HEK293 (cell line): ENCODE data around the gene PRXL2C.

Experiments
- CTCF ChIA-PET: fragments of 350-600 bp; formaldehyde crosslinking; extraction: SDS; loops from one replicate; lab custom pipeline; 2021; ENCODE audit warnings: antibody characterized with exemption; lab: Yijun Ruan, JAX
- POLR2A ChIA-PET: fragments of 300-600 bp; formaldehyde crosslinking; extraction: SDS; loops from one replicate; lab custom pipeline; 2020; ENCODE audit warnings: antibody characterized with exemption, inconsistent platforms; lab: Yijun Ruan, JAX
- H3K27ac ChIP-seq: fragments of 200-500 bp; sonication (Bioruptor generic); 2 replicates; pipeline ENCODE4 v1.5.1; 2014; ENCODE audit warnings: low read depth, low read length, control low read depth, inconsistent platforms; ENCODE audit errors: extremely low read depth
- H3K36me3 ChIP-seq, 2 experiments: fragments of 200-500 bp in 1 of 2; sonication (Bioruptor generic) in 1 of 2; 1 replicate in 1 of 2; 2 replicates in 1 of 2; pipeline ENCODE4 v1.5.1; 2014 to 2017; ENCODE audit warnings: inconsistent platforms in 2 of 2, low read length in 2 of 2; ENCODE audit not compliant: control insufficient read depth in 2 of 2, insufficient read depth in 1 of 2
- H3K4me1 ChIP-seq: fragments of 200-500 bp; sonication (Bioruptor generic); 2 replicates; pipeline ENCODE4 v1.5.1; 2014; ENCODE audit warnings: mild to moderate bottlenecking, low read length, inconsistent platforms; ENCODE audit not compliant: control insufficient read depth, insufficient read depth
- H3K4me3 ChIP-seq: 2 replicates; pipeline ENCODE4 v1.5.1; 2011; ENCODE audit warnings: low read depth, mild to moderate bottlenecking, control low read depth, low read length, moderate library complexity
- H3K9me3 ChIP-seq: fragments of 200-500 bp; sonication (Bioruptor generic); 2 replicates; pipeline ENCODE4 v1.5.1; 2014; ENCODE audit warnings: low read depth, low read length, inconsistent platforms; ENCODE audit not compliant: control insufficient read depth, insufficient read depth
- GLI4 ChIP-seq: fragments of 450-650 bp; formaldehyde crosslinking; IDR thresholded peaks from 2 replicates; pipeline ENCODE4 v1.5.1; 2016; ENCODE audit warnings: missing biosample characterization, missing genetic modification characterization
- GLIS1 ChIP-seq: fragments of 450-650 bp; formaldehyde crosslinking; IDR thresholded peaks from 2 replicates; pipeline ENCODE4 v1.5.1; 2016; ENCODE audit warnings: missing biosample characterization, missing genetic modification characterization
- HOXD13 ChIP-seq: sonication (generic); formaldehyde crosslinking; IDR thresholded peaks from 2 replicates; pipeline ENCODE4 v1.8.0; 2022; ENCODE audit warnings: missing genetic modification reagents, borderline replicate concordance
- WT1 ChIP-seq: fragments of 450-650 bp; formaldehyde crosslinking; IDR thresholded peaks from 2 replicates; pipeline ENCODE4 v1.5.1; 2016; ENCODE audit warnings: missing biosample characterization, missing genetic modification characterization
- ZFP3 ChIP-seq: fragments of 450-650 bp; formaldehyde crosslinking; IDR thresholded peaks from 2 replicates; pipeline ENCODE4 v1.5.1; 2016; ENCODE audit warnings: low read depth, missing biosample characterization, missing genetic modification characterization
- ZNF114 ChIP-seq: fragments of 450-650 bp; formaldehyde crosslinking; IDR thresholded peaks from 2 replicates; pipeline ENCODE4 v1.5.0; 2017; ENCODE audit warnings: missing biosample characterization, missing genetic modification characterization
- ZNF221 ChIP-seq: fragments of 450-650 bp; formaldehyde crosslinking; IDR thresholded peaks from 2 replicates; pipeline ENCODE4 v1.5.1; 2017; ENCODE audit warnings: missing biosample characterization, missing genetic modification characterization, borderline replicate concordance
- ZNF223 ChIP-seq: fragments of 450-650 bp; formaldehyde crosslinking; IDR thresholded peaks from 2 replicates; pipeline ENCODE4 v1.5.1; 2016; ENCODE audit warnings: missing biosample characterization, missing genetic modification characterization
- ZNF37A ChIP-seq: fragments of 450-650 bp; IDR thresholded peaks from 2 replicates; pipeline ENCODE4 v1.5.1; 2018; ENCODE audit warnings: missing biosample characterization, missing genetic modification characterization
- ZNF404 ChIP-seq: fragments of 450-650 bp; formaldehyde crosslinking; IDR thresholded peaks from 2 replicates; pipeline ENCODE4 v1.5.1; 2017; ENCODE audit warnings: missing biosample characterization, missing genetic modification characterization
- ZNF654 ChIP-seq: fragments of 450-650 bp; formaldehyde crosslinking; IDR thresholded peaks from 2 replicates; pipeline ENCODE4 v1.5.1; 2016; ENCODE audit warnings: low read depth, missing biosample characterization, missing genetic modification characterization
- ZNF747 ChIP-seq: fragments of 450-650 bp; formaldehyde crosslinking; IDR thresholded peaks from 2 replicates; pipeline ENCODE4 v1.5.1; 2016; ENCODE audit warnings: missing biosample characterization, missing genetic modification characterization
- ZNF837 ChIP-seq: fragments of 450-650 bp; formaldehyde crosslinking; IDR thresholded peaks from 2 replicates; pipeline ENCODE4 v1.5.1; 2016; ENCODE audit warnings: missing biosample characterization, missing genetic modification characterization
- ZSCAN30 ChIP-seq: fragments of 450-650 bp; IDR thresholded peaks from 2 replicates; pipeline ENCODE4 v1.5.1; 2018; ENCODE audit warnings: missing biosample characterization, mild to moderate bottlenecking, missing genetic modification characterization, moderate library complexity
- TF ChIP-seq, protein P1 (sequence below): fragments of 450-650 bp; formaldehyde crosslinking; IDR thresholded peaks from 2 replicates; pipeline ENCODE4 v1.5.1; 2016; ENCODE audit warnings: missing biosample characterization, missing genetic modification characterization
- TF ChIP-seq, protein P2 (sequence below): fragments of 450-650 bp; formaldehyde crosslinking; IDR thresholded peaks from 2 replicates; pipeline ENCODE4 v1.5.1; 2016; ENCODE audit warnings: missing biosample characterization, missing genetic modification characterization
- TF ChIP-seq, protein P3 (sequence below): fragments of 450-650 bp; formaldehyde crosslinking; IDR thresholded peaks from 2 replicates; pipeline ENCODE4 v1.5.1; 2016; ENCODE audit warnings: missing biosample characterization, missing genetic modification characterization, borderline replicate concordance
- TF ChIP-seq, protein P4 (sequence below): fragments of 450-650 bp; formaldehyde crosslinking; conservative IDR thresholded peaks from 2 replicates; pipeline ENCODE4 v1.5.1; 2016; ENCODE audit warnings: low read depth, missing biosample characterization, missing genetic modification characterization
- TF ChIP-seq, protein P5 (sequence below): fragments of 450-650 bp; formaldehyde crosslinking; IDR thresholded peaks from 2 replicates; pipeline ENCODE4 v1.5.1; 2016; ENCODE audit warnings: missing biosample characterization, missing genetic modification characterization

PRXL2C gene, protein sequence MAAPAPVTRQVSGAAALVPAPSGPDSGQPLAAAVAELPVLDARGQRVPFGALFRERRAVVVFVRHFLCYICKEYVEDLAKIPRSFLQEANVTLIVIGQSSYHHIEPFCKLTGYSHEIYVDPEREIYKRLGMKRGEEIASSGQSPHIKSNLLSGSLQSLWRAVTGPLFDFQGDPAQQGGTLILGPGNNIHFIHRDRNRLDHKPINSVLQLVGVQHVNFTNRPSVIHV

DNA sequence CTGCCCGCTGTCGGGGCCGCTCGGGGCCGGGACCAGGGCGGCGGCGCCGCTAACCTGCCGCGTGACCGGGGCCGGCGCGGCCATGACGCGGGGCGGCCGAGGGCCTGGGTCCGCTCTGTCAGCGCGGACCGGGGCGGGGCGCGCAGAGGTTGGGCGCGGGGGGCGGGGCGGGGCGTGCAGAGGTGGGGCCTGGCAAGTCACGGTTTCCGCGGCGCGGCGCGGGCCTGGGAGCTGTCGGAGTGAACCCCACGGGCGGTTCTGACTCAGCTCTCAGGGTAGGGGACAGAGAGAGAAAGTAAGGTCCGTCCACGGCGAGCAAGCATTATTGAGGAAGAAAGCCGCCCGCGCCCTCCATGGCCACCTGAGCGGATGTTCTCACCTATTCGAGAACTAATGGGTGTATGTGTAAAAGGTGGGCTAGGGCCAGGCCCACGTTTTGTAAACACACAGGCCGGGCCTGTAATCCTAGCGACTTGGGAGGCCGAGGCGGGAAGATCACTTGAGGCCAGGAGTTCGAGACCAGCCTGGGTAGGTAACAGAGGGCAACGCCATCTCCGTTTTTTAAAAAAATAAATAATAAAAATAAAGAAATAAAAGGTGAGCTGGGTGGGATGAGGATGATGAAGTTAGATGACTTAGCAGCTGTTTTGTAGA lies at the start of gene PRXL2C:
Gene PRXL2C, minus strand, starts transcription at position 120 of the 654 bp plus-strand sequence. Its CDS starts 36 bp downstream, at position 84.
- H3K27ac ChIP-seq = peak within 1 kb of the TSS; percentile 89
- no peaks in the 10 kb centered on the region for H3K4me1 ChIP-seq
- peaks cover 7 to 15% of the 10 kb centered on the region in 2 experiments for H3K36me3 ChIP-seq
- ChIA-PET CTCF (interaction anchor here (0.6 to 4.0 kb wide), 3 partner anchors 12 to 848 kb away, joined by 3 to 34 read pairs (median 4); no protein-coding TSS in a partner anchor), POLR2A (no interaction called here)
- H3K9me3 ChIP-seq = no peaks in the 10 kb centered on the region
- H3K4me3 ChIP-seq = peak within 1 kb of the TSS; percentile 66
- TF ChIP-seq HOXD13 (CRISPR knock-in tag) (no peak), ZNF747 (tag by site-specific recombination) (no peak), ZFP3 (tag by site-specific recombination) (no peak), ZNF837 (no peak), ZNF223 (tag by site-specific recombination) (no peak), GLI4 (no peak), ZSCAN30 (tag by site-specific recombination) (no peak), ZNF37A (tag by site-specific recombination) (no peak), ZNF404 (tag by site-specific recombination) (no peak), ZNF114 (tag by site-specific recombination) (no peak), ZNF221 (no peak), GLIS1 (tag by site-specific recombination) (peak; percentile 50; the same call in 1 of the 2 replicates), WT1 (tag by site-specific recombination) (no peak), ZNF654 (no peak)
- TF ChIP-seq, protein P1, sequence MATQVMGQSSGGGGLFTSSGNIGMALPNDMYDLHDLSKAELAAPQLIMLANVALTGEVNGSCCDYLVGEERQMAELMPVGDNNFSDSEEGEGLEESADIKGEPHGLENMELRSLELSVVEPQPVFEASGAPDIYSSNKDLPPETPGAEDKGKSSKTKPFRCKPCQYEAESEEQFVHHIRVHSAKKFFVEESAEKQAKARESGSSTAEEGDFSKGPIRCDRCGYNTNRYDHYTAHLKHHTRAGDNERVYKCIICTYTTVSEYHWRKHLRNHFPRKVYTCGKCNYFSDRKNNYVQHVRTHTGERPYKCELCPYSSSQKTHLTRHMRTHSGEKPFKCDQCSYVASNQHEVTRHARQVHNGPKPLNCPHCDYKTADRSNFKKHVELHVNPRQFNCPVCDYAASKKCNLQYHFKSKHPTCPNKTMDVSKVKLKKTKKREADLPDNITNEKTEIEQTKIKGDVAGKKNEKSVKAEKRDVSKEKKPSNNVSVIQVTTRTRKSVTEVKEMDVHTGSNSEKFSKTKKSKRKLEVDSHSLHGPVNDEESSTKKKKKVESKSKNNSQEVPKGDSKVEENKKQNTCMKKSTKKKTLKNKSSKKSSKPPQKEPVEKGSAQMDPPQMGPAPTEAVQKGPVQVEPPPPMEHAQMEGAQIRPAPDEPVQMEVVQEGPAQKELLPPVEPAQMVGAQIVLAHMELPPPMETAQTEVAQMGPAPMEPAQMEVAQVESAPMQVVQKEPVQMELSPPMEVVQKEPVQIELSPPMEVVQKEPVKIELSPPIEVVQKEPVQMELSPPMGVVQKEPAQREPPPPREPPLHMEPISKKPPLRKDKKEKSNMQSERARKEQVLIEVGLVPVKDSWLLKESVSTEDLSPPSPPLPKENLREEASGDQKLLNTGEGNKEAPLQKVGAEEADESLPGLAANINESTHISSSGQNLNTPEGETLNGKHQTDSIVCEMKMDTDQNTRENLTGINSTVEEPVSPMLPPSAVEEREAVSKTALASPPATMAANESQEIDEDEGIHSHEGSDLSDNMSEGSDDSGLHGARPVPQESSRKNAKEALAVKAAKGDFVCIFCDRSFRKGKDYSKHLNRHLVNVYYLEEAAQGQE (tag by site-specific recombination) = no peak
- TF ChIP-seq, protein P2, sequence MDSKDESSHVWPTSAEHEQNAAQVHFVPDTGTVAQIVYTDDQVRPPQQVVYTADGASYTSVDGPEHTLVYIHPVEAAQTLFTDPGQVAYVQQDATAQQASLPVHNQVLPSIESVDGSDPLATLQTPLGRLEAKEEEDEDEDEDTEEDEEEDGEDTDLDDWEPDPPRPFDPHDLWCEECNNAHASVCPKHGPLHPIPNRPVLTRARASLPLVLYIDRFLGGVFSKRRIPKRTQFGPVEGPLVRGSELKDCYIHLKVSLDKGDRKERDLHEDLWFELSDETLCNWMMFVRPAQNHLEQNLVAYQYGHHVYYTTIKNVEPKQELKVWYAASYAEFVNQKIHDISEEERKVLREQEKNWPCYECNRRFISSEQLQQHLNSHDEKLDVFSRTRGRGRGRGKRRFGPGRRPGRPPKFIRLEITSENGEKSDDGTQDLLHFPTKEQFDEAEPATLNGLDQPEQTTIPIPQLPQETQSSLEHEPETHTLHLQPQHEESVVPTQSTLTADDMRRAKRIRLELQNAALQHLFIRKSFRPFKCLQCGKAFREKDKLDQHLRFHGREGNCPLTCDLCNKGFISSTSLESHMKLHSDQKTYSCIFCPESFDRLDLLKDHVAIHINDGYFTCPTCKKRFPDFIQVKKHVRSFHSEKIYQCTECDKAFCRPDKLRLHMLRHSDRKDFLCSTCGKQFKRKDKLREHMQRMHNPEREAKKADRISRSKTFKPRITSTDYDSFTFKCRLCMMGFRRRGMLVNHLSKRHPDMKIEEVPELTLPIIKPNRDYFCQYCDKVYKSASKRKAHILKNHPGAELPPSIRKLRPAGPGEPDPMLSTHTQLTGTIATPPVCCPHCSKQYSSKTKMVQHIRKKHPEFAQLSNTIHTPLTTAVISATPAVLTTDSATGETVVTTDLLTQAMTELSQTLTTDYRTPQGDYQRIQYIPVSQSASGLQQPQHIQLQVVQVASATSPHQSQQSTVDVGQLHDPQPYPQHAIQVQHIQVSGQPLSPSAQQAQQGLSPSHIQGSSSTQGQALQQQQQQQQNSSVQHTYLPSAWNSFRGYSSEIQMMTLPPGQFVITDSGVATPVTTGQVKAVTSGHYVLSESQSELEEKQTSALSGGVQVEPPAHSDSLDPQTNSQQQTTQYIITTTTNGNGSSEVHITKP (tag by site-specific recombination) = 0 out of 2 replicates have a peak, but pooled peaks have one; percentile 20
- TF ChIP-seq, protein P3, sequence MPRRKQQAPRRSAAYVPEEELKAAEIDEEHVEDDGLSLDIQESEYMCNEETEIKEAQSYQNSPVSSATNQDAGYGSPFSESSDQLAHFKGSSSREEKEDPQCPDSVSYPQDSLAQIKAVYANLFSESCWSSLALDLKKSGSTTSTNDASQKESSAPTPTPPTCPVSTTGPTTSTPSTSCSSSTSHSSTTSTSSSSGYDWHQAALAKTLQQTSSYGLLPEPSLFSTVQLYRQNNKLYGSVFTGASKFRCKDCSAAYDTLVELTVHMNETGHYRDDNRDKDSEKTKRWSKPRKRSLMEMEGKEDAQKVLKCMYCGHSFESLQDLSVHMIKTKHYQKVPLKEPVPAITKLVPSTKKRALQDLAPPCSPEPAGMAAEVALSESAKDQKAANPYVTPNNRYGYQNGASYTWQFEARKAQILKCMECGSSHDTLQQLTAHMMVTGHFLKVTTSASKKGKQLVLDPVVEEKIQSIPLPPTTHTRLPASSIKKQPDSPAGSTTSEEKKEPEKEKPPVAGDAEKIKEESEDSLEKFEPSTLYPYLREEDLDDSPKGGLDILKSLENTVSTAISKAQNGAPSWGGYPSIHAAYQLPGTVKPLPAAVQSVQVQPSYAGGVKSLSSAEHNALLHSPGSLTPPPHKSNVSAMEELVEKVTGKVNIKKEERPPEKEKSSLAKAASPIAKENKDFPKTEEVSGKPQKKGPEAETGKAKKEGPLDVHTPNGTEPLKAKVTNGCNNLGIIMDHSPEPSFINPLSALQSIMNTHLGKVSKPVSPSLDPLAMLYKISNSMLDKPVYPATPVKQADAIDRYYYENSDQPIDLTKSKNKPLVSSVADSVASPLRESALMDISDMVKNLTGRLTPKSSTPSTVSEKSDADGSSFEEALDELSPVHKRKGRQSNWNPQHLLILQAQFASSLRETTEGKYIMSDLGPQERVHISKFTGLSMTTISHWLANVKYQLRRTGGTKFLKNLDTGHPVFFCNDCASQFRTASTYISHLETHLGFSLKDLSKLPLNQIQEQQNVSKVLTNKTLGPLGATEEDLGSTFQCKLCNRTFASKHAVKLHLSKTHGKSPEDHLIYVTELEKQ (tag by site-specific recombination) = no peak
- TF ChIP-seq, protein P4, sequence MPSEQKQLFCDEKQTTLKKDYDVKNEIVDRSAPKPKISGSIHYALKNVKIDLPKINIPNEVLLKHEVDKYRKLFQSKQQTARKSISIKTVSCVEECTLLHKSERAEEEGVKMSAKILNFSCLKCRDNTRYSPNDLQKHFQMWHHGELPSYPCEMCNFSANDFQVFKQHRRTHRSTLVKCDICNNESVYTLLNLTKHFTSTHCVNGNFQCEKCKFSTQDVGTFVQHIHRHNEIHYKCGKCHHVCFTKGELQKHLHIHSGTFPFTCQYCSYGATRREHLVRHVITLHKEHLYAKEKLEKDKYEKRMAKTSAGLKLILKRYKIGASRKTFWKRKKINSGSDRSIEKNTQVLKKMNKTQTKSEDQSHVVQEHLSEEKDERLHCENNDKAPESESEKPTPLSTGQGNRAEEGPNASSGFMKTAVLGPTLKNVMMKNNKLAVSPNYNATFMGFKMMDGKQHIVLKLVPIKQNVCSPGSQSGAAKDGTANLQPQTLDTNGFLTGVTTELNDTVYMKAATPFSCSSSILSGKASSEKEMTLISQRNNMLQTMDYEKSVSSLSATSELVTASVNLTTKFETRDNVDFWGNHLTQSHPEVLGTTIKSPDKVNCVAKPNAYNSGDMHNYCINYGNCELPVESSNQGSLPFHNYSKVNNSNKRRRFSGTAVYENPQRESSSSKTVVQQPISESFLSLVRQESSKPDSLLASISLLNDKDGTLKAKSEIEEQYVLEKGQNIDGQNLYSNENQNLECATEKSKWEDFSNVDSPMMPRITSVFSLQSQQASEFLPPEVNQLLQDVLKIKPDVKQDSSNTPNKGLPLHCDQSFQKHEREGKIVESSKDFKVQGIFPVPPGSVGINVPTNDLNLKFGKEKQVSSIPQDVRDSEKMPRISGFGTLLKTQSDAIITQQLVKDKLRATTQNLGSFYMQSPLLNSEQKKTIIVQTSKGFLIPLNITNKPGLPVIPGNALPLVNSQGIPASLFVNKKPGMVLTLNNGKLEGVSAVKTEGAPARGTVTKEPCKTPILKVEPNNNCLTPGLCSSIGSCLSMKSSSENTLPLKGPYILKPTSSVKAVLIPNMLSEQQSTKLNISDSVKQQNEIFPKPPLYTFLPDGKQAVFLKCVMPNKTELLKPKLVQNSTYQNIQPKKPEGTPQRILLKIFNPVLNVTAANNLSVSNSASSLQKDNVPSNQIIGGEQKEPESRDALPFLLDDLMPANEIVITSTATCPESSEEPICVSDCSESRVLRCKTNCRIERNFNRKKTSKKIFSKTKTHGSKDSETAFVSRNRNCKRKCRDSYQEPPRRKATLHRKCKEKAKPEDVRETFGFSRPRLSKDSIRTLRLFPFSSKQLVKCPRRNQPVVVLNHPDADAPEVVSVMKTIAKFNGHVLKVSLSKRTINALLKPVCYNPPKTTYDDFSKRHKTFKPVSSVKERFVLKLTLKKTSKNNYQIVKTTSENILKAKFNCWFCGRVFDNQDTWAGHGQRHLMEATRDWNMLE (tag by site-specific recombination) = no peak
- TF ChIP-seq, protein P5, sequence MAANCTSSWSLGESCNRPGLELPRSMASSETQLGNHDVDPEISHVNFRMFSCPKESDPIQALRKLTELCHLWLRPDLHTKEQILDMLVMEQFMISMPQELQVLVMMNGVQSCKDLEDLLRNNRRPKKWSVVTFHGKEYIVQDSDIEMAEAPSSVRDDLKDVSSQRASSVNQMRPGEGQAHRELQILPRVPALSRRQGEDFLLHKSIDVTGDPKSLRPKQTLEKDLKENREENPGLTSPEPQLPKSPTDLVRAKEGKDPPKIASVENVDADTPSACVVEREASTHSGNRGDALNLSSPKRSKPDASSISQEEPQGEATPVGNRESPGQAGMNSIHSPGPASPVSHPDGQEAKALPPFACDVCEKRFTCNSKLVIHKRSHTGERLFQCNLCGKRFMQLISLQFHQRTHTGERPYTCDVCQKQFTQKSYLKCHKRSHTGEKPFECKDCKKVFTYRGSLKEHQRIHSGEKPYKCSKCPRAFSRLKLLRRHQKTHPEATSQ (tag by site-specific recombination) = no peak
